Ectodermal cell (in vitro differentiated cells): ENCODE results near the gene MATCAP1.
A peak's percentile ranks its signal among the peaks of the same experiment; 100 is the strongest.

Experiments
- H3K27ac ChIP-seq: 2 replicates; pipeline ENCODE4 v1.7.0; 2013; ENCODE audit warnings: mild to moderate bottlenecking, low read depth, low read length; ENCODE audit not compliant: insufficient read depth, poor library complexity, severe bottlenecking
- H3K27me3 ChIP-seq: 2 replicates; pipeline ENCODE4 v1.7.0; 2013; ENCODE audit warnings: mild to moderate bottlenecking, low read length; ENCODE audit not compliant: insufficient read depth, control insufficient read depth, poor library complexity, severe bottlenecking
- H3K36me3 ChIP-seq: one replicate; pipeline ENCODE4 v1.7.0; 2013; ENCODE audit warnings: low read length; ENCODE audit not compliant: control insufficient read depth, insufficient read depth
- H3K4me1 ChIP-seq: one replicate; pipeline ENCODE4 v1.7.0; 2013; ENCODE audit warnings: low read length; ENCODE audit not compliant: control insufficient read depth, insufficient read depth
- H3K4me3 ChIP-seq: 2 replicates; pipeline ENCODE4 v1.7.0; 2013; ENCODE audit warnings: low read depth, low read length, control low read depth; ENCODE audit not compliant: insufficient read depth
- H3K9me3 ChIP-seq: 2 replicates; pipeline ENCODE4 v1.7.0; 2013; ENCODE audit warnings: mild to moderate bottlenecking, low read length, moderate library complexity; ENCODE audit not compliant: control insufficient read depth
- WGBS, 2 experiments: methylation state at CpG; one replicate each; pipeline ENCODE4 v1.1.7; 2013; ENCODE audit warnings: missing lambda C conversion rate in 2 of 2; 5-methylcytosine and 5-hydroxymethylcytosine counted together

MATCAP1 gene

GRCh38 chr16:67190448-67191399, 7.0 kb upstream of the MATCAP1 start:
- peaks cover 9% of the 10 kb centered on the region for H3K27me3 ChIP-seq
- peaks cover 18% of the 10 kb centered on the region for H3K4me1 ChIP-seq
- 88 to 91% methylated on average over 13 of the region's 13 CpGs for WGBS, 2 experiments
- no peak overlapping the region for H3K27ac ChIP-seq
- no peak overlapping the region for H3K4me3 ChIP-seq
- H3K9me3 ChIP-seq, result no peaks in the 10 kb centered on the region
- H3K36me3 ChIP-seq, result peaks cover 18% of the 10 kb centered on the region

GRCh38 chr16:67190041-67190440, 6.3 kb upstream of the MATCAP1 start, which contains the start of gene EXOC3L1:
EXOC3L1 (minus strand) TSS chr16:67190136; CDS start chr16:67189676, 460 bp downstream.
- no peak within 1 kb of the TSS for H3K4me3 ChIP-seq
- H3K27ac ChIP-seq, result no peak within 1 kb of the TSS
- H3K4me1 ChIP-seq, result peaks cover 19% of the 10 kb centered on the region
- H3K27me3 ChIP-seq, result peaks cover 16% of the 10 kb centered on the region
- 63 to 71% methylated on average over 6 of the region's 6 CpGs for WGBS, 2 experiments
- H3K9me3 ChIP-seq, result no peaks in the 10 kb centered on the region
- H3K36me3 ChIP-seq, result peaks cover 11% of the 10 kb centered on the region

GRCh38 chr16:67188798-67189197, 5.0 kb upstream of the MATCAP1 start:
- 93 to 95% methylated on average over 15 of the region's 15 CpGs for WGBS, 2 experiments
- Histone ChIP-seq H3K9me3 (no peaks in the 10 kb centered on the region), H3K27me3 (peaks cover 28% of the 10 kb centered on the region), H3K27ac (no peak overlapping the region), H3K4me3 (no peak overlapping the region), H3K36me3 (no peaks in the 10 kb centered on the region), H3K4me1 (peaks cover 23% of the 10 kb centered on the region)

- Histone ChIP-seq H3K27me3 (peaks cover 28% of the 10 kb centered on the region), H3K27ac (no peak overlapping the region), H3K9me3 (no peaks in the 10 kb centered on the region), H3K4me3 (no peak overlapping the region), H3K4me1 (peaks cover 21% of the 10 kb centered on the region), H3K36me3 (no peaks in the 10 kb centered on the region)
- 81 to 86% methylated on average over 4 of the region's 4 CpGs for WGBS, 2 experiments
Observed at GRCh38 chr16:67188323-67188722, 4.6 kb upstream of the MATCAP1 start.

GRCh38 chr16:67187175-67187890, 3.6 kb upstream of the MATCAP1 start:
- Histone ChIP-seq H3K27ac (no peak overlapping the region), H3K4me3 (no peak overlapping the region), H3K9me3 (no peaks in the 10 kb centered on the region), H3K36me3 (no peaks in the 10 kb centered on the region), H3K4me1 (peaks cover 15% of the 10 kb centered on the region), H3K27me3 (peaks cover 28% of the 10 kb centered on the region)
- 91% methylated on average over 26 of the region's 26 CpGs for WGBS, 2 experiments

GRCh38 chr16:67186550-67186950, 2.8 kb upstream of the MATCAP1 start:
- no peaks in the 10 kb centered on the region for H3K36me3 ChIP-seq
- no peak overlapping the region for H3K4me3 ChIP-seq
- H3K27ac ChIP-seq, result no peak overlapping the region
- peaks cover 15% of the 10 kb centered on the region for H3K4me1 ChIP-seq
- H3K9me3 ChIP-seq, result no peaks in the 10 kb centered on the region
- whole genome bisulfite sequencing, 2 experiments, result 57 to 61% methylated on average over 5 of the region's 5 CpGs
- H3K27me3 ChIP-seq, result peaks cover 28% of the 10 kb centered on the region

- H3K27ac ChIP-seq, result no peak overlapping the region
- 16 to 18% methylated on average over 12 of the region's 12 CpGs for WGBS, 2 experiments
Observed at GRCh38 chr16:67185651-67186134, 1.9 kb upstream of the MATCAP1 start.

GRCh38 chr16:67184995-67185650, 1.4 kb upstream of the MATCAP1 start:
- Histone ChIP-seq H3K9me3 (no peaks in the 10 kb centered on the region), H3K36me3 (no peaks in the 10 kb centered on the region), H3K27ac (no peak overlapping the region), H3K27me3 (peaks cover 28% of the 10 kb centered on the region), H3K4me3 (peak overlapping the region; percentile 83), H3K4me1 (peaks cover 15% of the 10 kb centered on the region)
- 21 to 24% methylated on average over 43 of the region's 43 CpGs for WGBS, 2 experiments

More at GRCh38 chr16:67185651-67186134, 1.9 kb upstream of the MATCAP1 start:
- Histone ChIP-seq H3K4me1 (peaks cover 15% of the 10 kb centered on the region), H3K9me3 (no peaks in the 10 kb centered on the region), H3K27me3 (peaks cover 28% of the 10 kb centered on the region), H3K4me3 (no peak overlapping the region), H3K36me3 (no peaks in the 10 kb centered on the region)

- Histone ChIP-seq H3K36me3 (no peaks in the 10 kb centered on the region), H3K9me3 (no peaks in the 10 kb centered on the region), H3K27me3 (peaks cover 29% of the 10 kb centered on the region), H3K4me1 (peaks cover 15% of the 10 kb centered on the region), H3K27ac (no peak overlapping the region), H3K4me3 (peak overlapping the region; percentile 83)
- 12 to 14% methylated on average over 59 of the region's 59 CpGs for WGBS, 2 experiments
Observed at GRCh38 chr16:67184453-67184994, 761 bp upstream of the MATCAP1 start.
